Retina (tissue), 1 donor: Measurements from ENCODE around the gene CABS1.

Experiments used
- DNase-seq: peaks from one replicate; pipeline ENCODE4 v3.0.0-alpha.2; 2016

CABS1 gene

GRCh38 chr4:70334681-70335080 is at the start of gene CABS1:
CABS1 (plus strand) TSS chr4:70334981; CDS start chr4:70335040, 59 bp downstream.
- no peak for DNase-seq

DNA sequence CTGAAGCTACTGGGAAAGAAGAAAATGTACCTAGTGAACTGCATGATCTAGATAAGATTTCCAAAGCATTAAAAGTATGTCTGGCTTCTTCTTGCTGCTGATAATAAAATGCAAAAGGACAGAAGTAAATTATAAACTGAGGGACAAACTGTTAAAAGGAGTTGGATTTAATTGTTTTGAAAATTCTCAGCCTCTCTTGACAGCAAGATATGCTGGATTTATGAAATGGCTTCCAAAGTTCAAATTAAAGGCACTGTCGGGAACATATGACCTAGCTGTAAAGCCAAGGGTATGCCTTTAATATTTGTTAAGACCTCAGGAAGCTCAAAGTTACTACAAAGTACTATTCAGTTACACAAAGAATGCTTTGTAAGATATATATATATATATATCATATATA is 46.1 kb upstream of the CABS1 start:
- no peak for DNase-seq

DNA sequence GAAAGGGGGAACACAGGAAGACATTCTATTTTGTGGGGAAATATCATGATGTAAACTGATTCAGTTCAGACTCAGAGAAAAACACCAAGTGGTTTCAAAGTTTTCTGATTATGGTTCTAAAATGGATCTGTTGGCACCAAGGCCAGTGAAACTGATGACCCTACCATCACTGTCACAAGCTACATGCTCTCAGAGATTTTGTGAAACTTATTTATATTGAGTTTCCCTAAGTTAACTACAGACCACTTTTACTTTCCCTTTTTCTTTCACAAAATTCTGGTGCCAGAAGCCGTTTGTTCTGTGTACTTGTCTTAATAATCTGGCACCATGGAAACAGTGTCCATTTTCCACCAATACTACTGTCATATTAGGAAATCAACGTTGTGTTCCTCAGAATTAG is 43.4 kb upstream of the CABS1 start:
- DNase-seq = no peak

GRCh38 chr4:70297576-70297975 is 37.2 kb upstream of the CABS1 start:
- DNase-seq = no peak

DNA sequence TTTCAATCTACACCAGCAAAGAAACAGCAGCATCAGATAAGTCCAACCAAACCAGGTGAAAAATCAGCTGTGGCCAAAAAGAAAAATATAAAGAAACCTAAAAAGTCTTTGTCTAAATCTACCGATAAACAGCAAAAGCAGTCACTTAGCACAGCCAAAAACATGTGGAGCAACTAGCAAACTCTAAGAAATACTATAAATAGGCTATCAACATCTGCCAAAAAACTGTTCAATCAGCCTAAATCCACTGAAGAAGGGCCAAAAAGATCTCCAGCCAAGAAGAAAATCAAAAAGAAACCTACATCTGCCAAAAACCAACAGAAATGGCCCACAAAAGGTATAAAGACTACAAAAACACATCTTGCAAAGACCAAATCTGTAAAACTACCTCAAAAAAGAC is 36.7 kb upstream of the CABS1 start:
- DNase-seq = no peak

- no peak for DNase-seq
These were observed 35.1 kb upstream of the CABS1 start for GRCh38 chr4:70299643-70300042.

DNA sequence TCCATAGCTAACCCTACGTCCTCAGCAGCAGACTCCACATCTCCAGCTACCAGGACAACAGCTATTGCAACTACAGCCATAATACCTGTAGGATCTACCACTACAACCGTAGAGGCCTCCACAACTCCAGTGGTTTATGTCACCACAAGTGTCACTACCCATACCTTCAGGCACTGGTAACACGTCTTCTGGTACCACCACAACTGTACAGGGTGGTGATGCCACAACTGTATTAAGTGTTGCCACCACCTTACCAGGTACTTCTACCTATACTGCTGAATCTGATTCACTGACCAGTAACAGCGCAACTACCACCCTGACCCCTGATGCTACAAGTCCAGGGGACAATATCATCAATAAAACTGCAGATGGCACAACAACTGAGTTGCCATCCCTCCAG is 34.6 kb upstream of the CABS1 start:
- no peak for DNase-seq

- no peak for DNase-seq
These were observed 31.7 kb upstream of the CABS1 start for GRCh38 chr4:70303090-70303489.

GRCh38 chr4:70305601-70306000 is 29.2 kb upstream of the CABS1 start:
- no peak for DNase-seq

- no peak for DNase-seq
These were observed 28.7 kb upstream of the CABS1 start for GRCh38 chr4:70306076-70306475.

- DNase-seq = peak; percentile 7
These were observed 21.0 kb upstream of the CABS1 start for GRCh38 chr4:70313736-70314135.

GRCh38 chr4:70315928-70316327 is 18.9 kb upstream of the CABS1 start:
- no peak for DNase-seq

DNA sequence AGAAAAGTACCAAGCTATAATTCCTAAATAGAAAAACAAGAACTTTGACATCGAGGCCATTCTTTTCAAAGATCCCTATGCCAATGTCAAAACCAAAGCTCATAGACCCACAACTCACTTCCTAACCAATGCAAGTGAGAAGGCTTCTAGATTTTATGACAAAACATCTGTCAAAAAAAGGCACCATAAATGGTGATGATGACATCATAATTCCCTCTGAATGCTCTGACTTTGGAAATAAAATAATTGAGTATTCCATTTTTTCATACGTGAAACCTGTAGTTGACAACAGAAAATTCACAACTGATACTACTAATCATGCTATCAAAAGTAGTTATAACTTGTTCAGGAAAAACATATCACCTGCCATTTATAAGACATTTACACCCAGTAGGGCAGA is 8.7 kb upstream of the CABS1 start:
- DNase-seq = no peak

- no peak for DNase-seq
These were observed 1.3 kb downstream of the CABS1 start for GRCh38 chr4:70336043-70336442.

- no peak for DNase-seq
These were observed 3.2 kb downstream of the CABS1 start for GRCh38 chr4:70337886-70338420.

DNA sequence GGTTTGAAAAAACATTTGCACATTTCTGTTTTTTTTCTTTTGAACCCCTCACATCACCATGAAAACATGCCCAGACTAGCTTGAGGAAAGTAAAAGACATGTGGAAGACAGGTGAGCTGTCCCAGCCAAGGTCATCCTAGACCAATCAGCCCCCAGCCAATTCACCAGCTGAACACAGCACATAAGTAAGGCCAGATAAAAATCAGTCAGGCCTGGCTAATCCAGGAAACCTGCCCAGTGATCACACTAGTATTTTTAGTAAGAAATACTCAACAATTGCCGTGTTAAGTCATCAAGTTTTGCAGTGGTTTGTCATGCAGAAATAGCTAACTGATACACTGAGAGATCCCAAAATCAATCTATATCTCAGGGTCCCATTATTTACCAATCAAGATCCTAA is 21.4 kb downstream of the CABS1 start:
- no peak for DNase-seq

DNA sequence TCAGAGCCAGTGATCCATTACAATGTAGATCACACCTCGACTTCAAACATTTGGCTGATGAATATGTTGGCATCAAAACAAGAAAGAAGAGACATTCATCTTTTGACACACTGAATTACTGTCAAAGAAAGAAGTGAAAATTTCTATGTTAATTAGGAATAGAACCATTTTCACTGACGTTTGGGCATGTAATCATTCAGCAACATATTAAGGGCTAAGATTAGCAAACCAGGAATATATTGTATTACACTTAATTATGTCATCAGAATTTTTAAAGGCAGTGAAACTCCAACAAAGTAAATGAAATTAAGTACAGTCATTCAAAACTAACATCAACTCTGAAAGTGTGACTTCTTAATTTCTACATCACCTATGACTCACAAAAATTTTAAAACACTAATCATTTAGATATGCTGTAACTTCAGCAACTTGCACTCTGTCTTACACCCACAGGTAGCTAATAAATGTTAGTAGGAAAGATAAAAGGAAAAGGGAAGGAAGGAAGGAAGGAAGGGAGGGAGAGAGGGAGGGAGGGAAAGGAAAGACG is 24.4 kb downstream of the CABS1 start:
- no peak for DNase-seq

DNA sequence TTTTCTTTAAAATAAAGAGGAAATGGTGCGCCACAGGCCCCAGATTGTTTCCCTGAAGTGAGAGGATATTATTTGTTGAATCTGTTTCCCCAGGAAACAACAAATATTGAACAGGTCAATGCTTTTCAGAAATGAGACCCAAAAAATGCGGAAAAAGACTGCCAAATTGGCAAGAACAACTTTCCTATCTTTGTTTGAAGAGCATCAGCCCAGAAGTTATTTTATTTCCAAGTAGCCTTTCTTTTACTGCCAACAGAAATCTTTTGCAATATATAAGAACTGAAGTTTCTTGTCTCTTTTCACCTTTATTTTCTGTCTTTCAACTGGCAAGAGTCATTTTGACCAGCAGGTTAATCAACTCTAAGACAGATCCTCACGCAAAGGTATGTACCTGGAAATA is 25.7 kb downstream of the CABS1 start, which contains the start of gene SMR3A:
TSS of gene SMR3A (plus strand) at position 301 of the 400 bp plus-strand sequence. CDS start 1,356 bp downstream, outside the sequence.
- DNase-seq = no peak

DNA sequence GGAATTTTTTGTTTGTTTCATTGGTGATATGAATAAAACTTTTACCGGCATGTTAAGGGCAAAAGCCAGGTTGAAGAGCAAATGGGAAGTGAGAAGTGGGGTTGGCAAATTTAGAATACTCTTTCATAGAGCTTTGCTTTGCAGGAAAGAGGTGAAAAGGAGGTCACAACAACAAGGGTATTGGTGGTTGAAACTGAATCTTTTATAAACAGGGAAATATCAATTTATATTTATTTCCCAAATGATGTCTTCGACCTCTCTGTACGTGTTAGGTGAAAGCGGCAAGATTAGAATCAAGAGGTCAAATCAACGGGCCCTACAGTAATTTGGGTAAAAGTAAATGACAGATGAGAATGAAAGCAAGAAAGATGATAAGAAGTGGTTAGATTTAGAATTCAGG is 29.2 kb downstream of the CABS1 start:
- no peak for DNase-seq

- peak; percentile 24 for DNase-seq
These were observed 30.7 kb downstream of the CABS1 start for GRCh38 chr4:70365479-70365878.

GRCh38 chr4:70367813-70368212 is 33.0 kb downstream of the CABS1 start:
- no peak for DNase-seq

DNA sequence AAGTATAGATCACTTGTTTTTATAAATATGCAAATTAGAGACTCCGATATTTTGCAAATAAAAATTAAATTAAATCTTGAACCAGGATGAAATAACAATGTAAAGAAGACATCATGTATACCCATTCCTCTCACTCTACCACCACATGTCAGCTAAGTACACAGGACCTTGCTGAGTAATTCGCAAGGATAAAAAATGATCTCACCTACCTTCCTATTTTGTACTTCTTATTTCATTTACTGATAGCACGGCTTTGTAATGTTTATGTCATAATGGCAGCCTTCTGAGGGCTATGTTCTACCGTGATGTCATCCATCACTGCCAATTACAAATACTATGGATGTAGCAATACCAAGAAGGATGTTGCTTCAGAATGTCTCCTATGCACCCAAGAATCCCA is 37.2 kb downstream of the CABS1 start:
- no peak for DNase-seq

GRCh38 chr4:70372760-70373159 is 38.0 kb downstream of the CABS1 start:
- no peak for DNase-seq

DNA sequence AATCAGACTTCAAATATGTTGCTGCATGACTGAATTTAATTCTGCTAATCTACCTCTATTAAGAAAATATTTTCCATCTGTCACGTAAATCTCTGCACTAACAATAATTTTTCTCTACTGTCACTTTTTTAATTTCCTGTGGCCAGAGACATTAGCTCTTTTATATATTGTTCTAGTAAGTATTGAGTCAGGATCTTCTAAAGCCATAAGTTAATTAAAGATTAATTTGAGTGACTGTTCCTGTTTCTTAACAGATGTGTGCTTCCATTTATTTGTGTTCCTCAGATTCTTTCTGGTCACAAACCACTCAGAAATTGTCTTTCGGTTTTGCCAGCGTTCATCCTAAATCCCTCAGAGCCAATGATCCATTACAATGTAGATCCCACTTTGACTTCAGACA is 45.8 kb downstream of the CABS1 start:
- no peak for DNase-seq

DNA sequence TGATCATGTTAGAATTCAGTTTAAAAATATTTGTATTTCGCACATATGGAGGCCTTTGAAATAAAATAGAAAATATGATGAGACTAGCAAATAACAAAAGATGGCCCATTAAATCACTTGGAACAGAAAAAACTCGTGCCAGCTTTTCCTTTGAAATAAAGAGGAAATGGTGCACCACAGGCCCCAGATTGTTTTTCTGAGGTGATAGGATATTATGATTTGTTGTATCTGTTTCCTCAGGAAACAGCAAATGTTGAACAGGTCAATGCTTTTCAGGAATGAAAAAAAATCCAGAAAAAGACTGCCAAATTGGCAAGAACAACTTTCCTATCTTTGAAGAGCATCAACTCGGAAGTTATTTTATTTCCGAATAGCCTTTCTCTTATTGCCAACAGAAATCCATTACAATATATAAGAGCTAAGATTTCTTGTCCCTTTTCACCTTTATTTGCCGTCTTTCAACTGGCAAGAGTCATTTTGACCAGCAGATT is 48.0 kb downstream of the CABS1 start, which contains the start of gene SMR3B:
TSS of gene SMR3B (plus strand) at position 441 of the 491 bp plus-strand sequence. CDS start 1,380 bp downstream, outside the sequence.
- DNase-seq = no peak
